Pancreas (tissue), 10 donors: Measurements from ENCODE around the gene ATG10. TPM values are rescaled to one million over a fixed set of nuclear protein-coding genes. Genes with fewer than 3 reads are reported as not detected.
"Not testable (repeated sequence)": the region's sequence is repeated elsewhere in the genome, so short reads cannot be mapped to it uniquely, and the experiment has no call there.

Experiments used
- ATAC-seq, 4 donors: fragments of 200-7000 bp; cut with Tn5 transposase; one replicate each; pipeline versions ENCODE4 v1.8.0 to v1.9.1; 2020; ENCODE audit warnings: mild to moderate bottlenecking in 4 of 4, moderate library complexity in 4 of 4
- DNase-seq, 6 donors: peaks; one replicate each; pipeline ENCODE4 v3.0.0-alpha.2; 2020
- FAIRE-seq: peaks from 2 replicates; lab custom pipeline; 2012; peaks lifted over from hg19 to GRCh38; lab: Jason Lieb, UNC
- H3K27ac ChIP-seq, 4 donors: fragments of 200-600 bp; sonication (generic); 1 replicate in 3 of 4; 2 replicates in 1 of 4; pipeline versions ENCODE4 v1.5.0 to v1.8.0; 2020
- H3K27me3 ChIP-seq, 4 donors: fragments of 200-600 bp; one replicate each; pipeline ENCODE4 v1.8.0; 2021
- H3K36me3 ChIP-seq, 3 donors: fragments of 200-600 bp; sonication (generic) in 1 of 3; one replicate each; pipeline versions ENCODE4 v1.5.0 to v1.8.0; 2020 to 2021
- H3K4me1 ChIP-seq, 3 donors: fragments of 200-600 bp; one replicate each; pipeline ENCODE4 v1.8.0; 2021
- H3K4me3 ChIP-seq, 4 donors: fragments of 200-600 bp; sonication (generic) in 2 of 4; one replicate each; pipeline versions ENCODE4 v1.5.0 to v1.8.0; 2020 to 2021
- H3K9me3 ChIP-seq, 4 donors: fragments of 200-600 bp; one replicate each; pipeline ENCODE4 v1.8.0; 2021
- WGBS, 2 donors: extraction: QIAGEN DNeasy Blood & Tissue Kit; methylation state at CpG; one replicate each; pipeline ENCODE4 v1.1.7; 2013; 5-methylcytosine and 5-hydroxymethylcytosine counted together
- intact Hi-C, 3 donors: fragments of 100-400 bp; cut with DNase I; formaldehyde crosslinking; loops; one replicate each; pipeline versions ENCODE4 v1.11.1 to v1.14.2; 2022
- polyA plus RNA-seq, 2 donors: library from polyadenylated mRNA; stranded (reverse); fragments of 200-250 nt; gene quantifications; one replicate each; pipeline ENCODE4 v1.2.3, GENCODE V29; 2013
- total RNA-seq, 6 donors: library from RNA; stranded (reverse); fragmentation: NEBNext Ultra II Directional in 4 of 6; extraction: Animal tissue kit (Norgen Biotek cat#: 25700) in 4 of 6; gene quantifications; one replicate each; pipeline versions ENCODE4 v1.2.1 to v1.2.4, GENCODE V29; 2021 to 2023
- TF ChIP-seq, protein P1 (sequence below), 4 donors: fragments of 200-600 bp; sonication (generic) in 3 of 4; IDR thresholded peaks; one replicate each; pipeline versions ENCODE4 v1.5.0 to v1.8.0; 2021; ENCODE audit warnings: antibody characterized with exemption in 4 of 4
- donor health status: healthy with polysubstance abuse.
- donor health status: DM: no; HTN: no; CAD: no; lungs with moderate emphysema.
- donor health status: DM: no; HTN: no; CAD: no.
- donor health status: control.
- donor health status: control.
- donor health status: Bipolar disorder and iron deficiency.
- donor health status: DM: yes; HTN: yes; CAD: no.
- donor health status: DM: no; HTN: no; CAD: no.
- donor health status: DM: no; HTN: no; CAD: no.
- donor health status: DM: yes; HTN: yes; CAD: no.

Gene ATG10
- total and polyA plus RNA-seq, 8 donors = 3.3 to 5.2 (median 3.5) TPM

DNA sequence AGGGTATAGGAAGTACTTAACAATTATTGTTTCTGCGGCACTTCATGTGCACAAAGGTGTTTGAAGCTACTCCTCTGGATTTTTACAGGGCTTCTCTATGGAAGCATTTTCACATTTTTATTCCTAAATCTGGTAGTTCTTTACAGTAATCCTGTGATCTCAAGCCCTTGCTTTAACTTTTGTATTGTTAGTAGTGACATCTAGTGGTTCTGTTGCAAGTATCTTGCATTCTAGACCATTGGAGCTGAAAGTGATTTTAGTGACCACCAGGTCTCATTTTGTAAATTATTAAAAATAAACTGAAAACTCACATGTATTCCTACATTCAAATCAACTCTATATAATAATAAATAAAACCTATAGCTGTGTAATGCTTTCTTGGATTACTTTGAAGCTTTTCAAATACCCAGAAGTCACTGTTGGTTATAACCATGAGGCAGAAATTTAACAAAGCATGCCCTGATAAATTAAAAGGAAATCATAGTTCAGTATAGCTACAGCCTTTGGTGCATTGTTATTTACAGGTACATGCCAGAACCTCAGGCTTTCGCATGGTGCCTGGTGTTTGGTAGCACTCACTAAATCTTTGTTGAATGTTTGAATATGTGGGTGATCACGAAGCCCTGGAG, 287.5 kb downstream of the ATG10 start:
- H3K4me1 ChIP-seq = no peaks in the 10 kb centered on the region
- H3K27me3 ChIP-seq = no peaks in the 10 kb centered on the region
- no peaks in the 10 kb centered on the region for H3K36me3 ChIP-seq
- DNase-seq (no peak), FAIRE-seq (no peak), ATAC-seq (no peak)
- intact Hi-C loops = no loop called here
- TF ChIP-seq, protein P1, sequence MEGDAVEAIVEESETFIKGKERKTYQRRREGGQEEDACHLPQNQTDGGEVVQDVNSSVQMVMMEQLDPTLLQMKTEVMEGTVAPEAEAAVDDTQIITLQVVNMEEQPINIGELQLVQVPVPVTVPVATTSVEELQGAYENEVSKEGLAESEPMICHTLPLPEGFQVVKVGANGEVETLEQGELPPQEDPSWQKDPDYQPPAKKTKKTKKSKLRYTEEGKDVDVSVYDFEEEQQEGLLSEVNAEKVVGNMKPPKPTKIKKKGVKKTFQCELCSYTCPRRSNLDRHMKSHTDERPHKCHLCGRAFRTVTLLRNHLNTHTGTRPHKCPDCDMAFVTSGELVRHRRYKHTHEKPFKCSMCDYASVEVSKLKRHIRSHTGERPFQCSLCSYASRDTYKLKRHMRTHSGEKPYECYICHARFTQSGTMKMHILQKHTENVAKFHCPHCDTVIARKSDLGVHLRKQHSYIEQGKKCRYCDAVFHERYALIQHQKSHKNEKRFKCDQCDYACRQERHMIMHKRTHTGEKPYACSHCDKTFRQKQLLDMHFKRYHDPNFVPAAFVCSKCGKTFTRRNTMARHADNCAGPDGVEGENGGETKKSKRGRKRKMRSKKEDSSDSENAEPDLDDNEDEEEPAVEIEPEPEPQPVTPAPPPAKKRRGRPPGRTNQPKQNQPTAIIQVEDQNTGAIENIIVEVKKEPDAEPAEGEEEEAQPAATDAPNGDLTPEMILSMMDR (IDR thresholded peaks at IDR 0.05) = peak in 1 of 4 donors; percentile 15
- 79 to 91% methylated on average over 3 of the region's 3 CpGs for WGBS, 2 donors
- H3K4me3 ChIP-seq = no peak overlapping the region
- no peak overlapping the region for H3K27ac ChIP-seq
- no peaks in the 10 kb centered on the region for H3K9me3 ChIP-seq

DNA sequence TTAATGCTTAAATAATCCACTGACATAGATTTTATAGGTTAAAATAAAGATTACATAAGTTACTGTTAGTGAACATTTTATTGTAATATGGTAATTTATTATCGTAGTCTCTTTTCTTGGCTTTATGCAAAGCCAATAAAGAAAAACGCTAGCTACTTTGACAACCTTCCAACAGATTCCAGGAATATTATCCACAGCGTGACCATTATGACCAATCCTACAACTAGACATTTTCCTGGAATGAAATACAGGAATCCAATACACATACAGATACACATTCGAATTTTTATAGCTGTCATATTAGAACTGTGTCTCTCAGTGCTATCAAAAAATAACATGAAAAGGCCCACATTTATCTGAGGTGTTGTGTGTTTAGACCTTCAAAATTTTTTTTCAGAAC, 293.2 kb downstream of the ATG10 start:
- TF ChIP-seq, protein P1 (IDR thresholded peaks at IDR 0.05) = no peak
- no peaks in the 10 kb centered on the region for H3K27me3 ChIP-seq
- no peaks in the 10 kb centered on the region for H3K9me3 ChIP-seq
- H3K36me3 ChIP-seq = no peaks in the 10 kb centered on the region
- ATAC-seq (no peak), DNase-seq (no peak), FAIRE-seq (no peak)
- 60 to 72% methylated on average over 4 of the region's 4 CpGs for WGBS, 2 donors
- H3K4me3 ChIP-seq = no peak overlapping the region
- no peak overlapping the region for H3K27ac ChIP-seq
- H3K4me1 ChIP-seq = no peaks in the 10 kb centered on the region
- intact Hi-C loops = no loop called here

DNA sequence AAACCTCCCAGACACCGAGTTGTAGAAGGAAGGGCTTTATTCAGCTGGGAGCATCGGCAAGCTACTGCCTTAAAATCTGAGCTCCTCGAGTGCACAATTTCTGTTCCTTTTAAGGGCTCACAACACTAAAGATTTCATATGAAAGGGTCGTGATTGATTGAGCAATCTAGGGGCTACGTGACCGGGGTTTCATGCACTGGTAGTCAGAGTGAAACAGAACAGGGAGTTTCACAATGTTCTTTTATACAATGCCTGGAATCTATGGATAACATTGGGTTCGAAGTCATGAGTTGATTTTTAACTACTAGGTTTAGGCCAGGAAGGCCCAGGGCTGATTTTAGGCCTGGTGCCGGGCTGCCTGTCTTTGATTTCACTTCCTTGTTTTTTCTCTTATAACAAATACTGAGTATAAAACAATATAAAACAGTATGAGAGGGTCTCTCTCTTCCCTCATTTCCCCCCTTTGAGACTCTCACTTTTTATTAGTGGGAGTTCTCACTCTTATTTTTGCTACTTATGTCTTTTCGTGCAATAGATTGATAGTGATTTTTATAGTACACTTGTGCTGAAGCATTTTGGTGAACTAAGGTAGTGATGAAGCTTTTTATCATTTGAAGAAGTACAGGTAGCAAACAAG, 295.6 kb downstream of the ATG10 start:
- H3K4me1 ChIP-seq, H3K4me3 ChIP-seq, H3K27me3 ChIP-seq, H3K36me3 ChIP-seq, ATAC-seq, intact Hi-C loops, FAIRE-seq, H3K27ac ChIP-seq, H3K9me3 ChIP-seq, DNase-seq: not testable (repeated sequence)
- 95 to 100% methylated on average over 9 of the region's 9 CpGs for WGBS, 2 donors

DNA sequence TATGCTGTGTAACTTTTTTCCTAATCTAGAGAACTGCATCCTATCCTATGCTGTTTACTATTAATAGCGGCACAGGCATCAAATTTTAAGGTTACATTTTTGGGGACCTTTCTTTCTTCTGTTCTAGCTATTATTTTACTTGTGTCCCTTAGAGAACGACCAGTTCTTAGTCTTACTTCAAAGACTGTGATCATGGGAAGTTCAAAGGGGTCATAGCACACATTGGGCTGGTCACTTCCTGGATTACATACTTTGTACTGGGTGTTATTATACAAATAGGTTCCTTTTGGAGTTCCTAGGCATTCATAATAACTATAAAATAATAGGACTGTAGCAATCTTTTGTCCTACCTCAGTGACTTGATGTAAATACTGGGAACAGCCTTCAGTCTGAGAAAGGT, 297.5 kb downstream of the ATG10 start:
- ATAC-seq, H3K27ac ChIP-seq, H3K27me3 ChIP-seq, H3K36me3 ChIP-seq, H3K4me1 ChIP-seq, H3K4me3 ChIP-seq, H3K9me3 ChIP-seq, DNase-seq, FAIRE-seq, intact Hi-C loops: not testable (repeated sequence)
- 95 to 97% methylated on average over 2 of the region's 2 CpGs for WGBS, 2 donors

DNA sequence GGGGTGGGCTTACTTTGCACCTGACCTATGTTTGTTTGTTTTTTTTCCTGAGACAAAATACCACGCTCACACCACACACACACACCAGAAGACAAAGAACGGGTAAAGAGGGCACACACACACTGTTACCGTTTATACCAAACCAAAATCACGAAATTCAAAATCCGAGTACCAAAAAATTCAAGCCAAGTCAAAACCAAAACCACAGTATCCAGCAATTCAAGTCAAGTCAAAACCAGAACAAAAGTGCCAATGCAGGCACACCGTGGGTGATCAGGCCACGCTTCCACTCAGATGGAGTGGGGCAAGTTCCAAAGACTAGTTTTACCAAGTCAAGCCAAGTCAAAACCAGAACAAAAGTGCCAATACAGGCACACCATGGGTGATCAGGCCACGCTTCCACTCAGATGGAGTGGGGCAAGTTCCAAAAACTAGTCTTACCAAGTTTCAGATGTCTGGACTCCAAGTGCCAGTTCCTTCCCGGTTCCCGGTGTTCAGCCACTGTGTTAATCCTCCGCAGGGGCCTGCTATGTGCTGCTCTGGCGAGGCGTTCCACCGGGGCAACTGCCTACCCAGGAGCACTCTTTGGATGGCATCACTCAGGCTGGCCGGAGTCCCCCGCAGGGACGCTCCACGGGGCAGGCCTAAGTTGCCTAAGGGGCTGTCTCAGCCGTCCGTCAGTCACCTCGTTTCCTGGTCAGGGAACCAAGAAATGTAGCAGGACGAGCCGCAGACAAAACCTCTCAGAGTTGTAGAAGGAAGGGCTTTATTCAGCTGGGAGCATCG, 300.9 kb downstream of the ATG10 start:
- ATAC-seq, FAIRE-seq, H3K4me1 ChIP-seq, H3K27me3 ChIP-seq, H3K9me3 ChIP-seq, H3K27ac ChIP-seq, H3K4me3 ChIP-seq, intact Hi-C loops: not testable (repeated sequence)
- H3K36me3 ChIP-seq = peaks cover 0 to 25% (median 17%) of the 10 kb centered on the region in 3 donors
- 92 to 93% methylated on average over 24 of the region's 24 CpGs for WGBS, 2 donors
- peak in 2 of 6 donors; percentile 54 to 55 for DNase-seq

DNA sequence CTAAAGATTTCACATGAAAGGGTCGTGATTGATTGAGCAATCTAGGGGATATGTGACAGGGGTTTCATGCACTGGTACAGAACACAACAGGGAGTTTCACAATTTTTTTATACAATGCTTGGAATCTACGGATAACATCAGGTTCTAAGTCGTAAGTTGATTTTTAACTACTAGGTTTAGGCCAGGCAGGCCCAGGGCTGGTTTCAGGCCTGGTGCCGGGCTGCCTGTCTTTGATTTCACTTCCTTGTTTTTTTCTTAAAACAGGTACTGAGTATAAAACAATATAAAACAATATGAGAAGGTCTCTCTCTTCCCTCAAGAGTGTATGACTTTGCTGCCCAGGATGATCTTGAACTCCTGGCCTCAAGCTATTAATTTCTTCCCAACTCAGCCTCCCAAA, 301.6 kb downstream of the ATG10 start:
- H3K27me3 ChIP-seq, H3K4me3 ChIP-seq, H3K27ac ChIP-seq, intact Hi-C loops, H3K4me1 ChIP-seq, ATAC-seq, H3K9me3 ChIP-seq, DNase-seq, FAIRE-seq: not testable (repeated sequence)
- WGBS, 2 donors = 55 to 85% methylated on average over 4 of the region's 4 CpGs
- peaks cover 0 to 25% (median 17%) of the 10 kb centered on the region in 3 donors for H3K36me3 ChIP-seq
